HFFc6 (cell line): ENCODE results near the gene PRKG1. TPM values are rescaled to one million over a fixed set of nuclear protein-coding genes. Genes with fewer than 3 reads are reported as not detected.

Experiments
- DNase-seq: peaks from one replicate; pipeline ENCODE4 v3.0.0-alpha.2; 2018
- H3K27ac Mint-ChIP-seq: 2 replicates; pipeline ENCODE4 v1.8.0; 2020; ENCODE audit warnings: mild to moderate bottlenecking, mixed read lengths
- H3K27me3 Mint-ChIP-seq: 2 replicates; pipeline ENCODE4 v1.8.0; 2021; ENCODE audit warnings: mild to moderate bottlenecking, moderate library complexity, mixed read lengths; ENCODE audit not compliant: insufficient read depth
- H3K36me3 Mint-ChIP-seq: 2 replicates; pipeline ENCODE4 v1.8.0; 2021; ENCODE audit warnings: low read depth, mixed read lengths
- H3K4me1 Mint-ChIP-seq: 2 replicates; pipeline ENCODE4 v1.8.0; 2020; ENCODE audit warnings: low read depth, mixed read lengths
- H3K4me3 Mint-ChIP-seq: 2 replicates; pipeline ENCODE4 v1.8.0; 2020; ENCODE audit warnings: mild to moderate bottlenecking, moderate library complexity, mixed read lengths
- H3K9me3 Mint-ChIP-seq: 2 replicates; pipeline ENCODE4 v1.8.0; 2020; ENCODE audit warnings: mild to moderate bottlenecking, mixed read lengths
- total RNA-seq, 6 experiments: library from RNA; stranded (reverse); fragmentation: NEBNext Ultra II Directional; extraction: Animal tissue kit (Norgen Biotek cat#: 25700); gene quantifications; 2 replicates in 1 of 6; 3 replicates in 5 of 6; pipeline ENCODE4 v1.2.3, GENCODE V29; 2021
- TF ChIP-seq, protein P1 (sequence below): fragments of 200-600 bp; sonication (generic); IDR thresholded peaks from 2 replicates; pipeline ENCODE4 v1.5.0; 2021; ENCODE audit warnings: antibody characterized with exemption, mild to moderate bottlenecking

The PRKG1 gene
- total RNA-seq, 6 experiments from 2014 or later: 9.3 to 10.1 (median 9.8) TPM

DNA sequence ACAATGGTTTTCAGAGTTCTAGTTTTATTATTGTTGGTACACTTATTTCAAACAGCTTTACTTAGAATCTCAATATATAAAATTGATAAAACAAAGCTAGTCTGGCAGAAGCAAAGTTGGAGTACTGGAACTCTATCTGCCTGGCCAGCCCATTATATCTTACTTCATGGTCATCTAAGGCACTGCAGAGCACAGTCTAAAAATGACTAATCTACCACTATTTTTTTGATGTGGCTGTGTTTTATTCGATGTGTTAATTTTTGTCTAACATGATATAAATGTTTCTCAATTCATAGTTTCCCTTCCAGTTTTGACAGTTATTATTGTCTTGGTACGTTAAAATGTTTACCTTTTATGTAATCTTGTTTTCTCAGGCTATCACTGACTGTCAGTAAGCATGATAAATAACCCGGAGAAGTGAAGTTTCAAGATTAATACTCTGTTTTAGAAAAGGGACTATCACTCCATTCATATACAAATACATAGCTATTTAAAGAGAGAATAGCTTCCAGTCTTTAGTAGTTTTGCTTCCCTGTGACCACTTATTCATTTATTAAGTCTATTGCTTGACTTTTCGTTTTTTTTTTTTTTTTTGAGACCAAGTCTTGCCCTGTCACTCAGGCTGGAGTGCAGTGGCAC is 685.7 kb downstream of the PRKG1 start:
- Mint-ChIP-seq H3K27ac (no peak overlapping the region), H3K4me3 (no peak overlapping the region), H3K9me3 (no peaks in the 10 kb centered on the region), H3K4me1 (no peaks in the 10 kb centered on the region), H3K27me3 (no peaks in the 10 kb centered on the region), H3K36me3 (no peaks in the 10 kb centered on the region)
- TF ChIP-seq, protein P1, sequence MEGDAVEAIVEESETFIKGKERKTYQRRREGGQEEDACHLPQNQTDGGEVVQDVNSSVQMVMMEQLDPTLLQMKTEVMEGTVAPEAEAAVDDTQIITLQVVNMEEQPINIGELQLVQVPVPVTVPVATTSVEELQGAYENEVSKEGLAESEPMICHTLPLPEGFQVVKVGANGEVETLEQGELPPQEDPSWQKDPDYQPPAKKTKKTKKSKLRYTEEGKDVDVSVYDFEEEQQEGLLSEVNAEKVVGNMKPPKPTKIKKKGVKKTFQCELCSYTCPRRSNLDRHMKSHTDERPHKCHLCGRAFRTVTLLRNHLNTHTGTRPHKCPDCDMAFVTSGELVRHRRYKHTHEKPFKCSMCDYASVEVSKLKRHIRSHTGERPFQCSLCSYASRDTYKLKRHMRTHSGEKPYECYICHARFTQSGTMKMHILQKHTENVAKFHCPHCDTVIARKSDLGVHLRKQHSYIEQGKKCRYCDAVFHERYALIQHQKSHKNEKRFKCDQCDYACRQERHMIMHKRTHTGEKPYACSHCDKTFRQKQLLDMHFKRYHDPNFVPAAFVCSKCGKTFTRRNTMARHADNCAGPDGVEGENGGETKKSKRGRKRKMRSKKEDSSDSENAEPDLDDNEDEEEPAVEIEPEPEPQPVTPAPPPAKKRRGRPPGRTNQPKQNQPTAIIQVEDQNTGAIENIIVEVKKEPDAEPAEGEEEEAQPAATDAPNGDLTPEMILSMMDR: no peak
- DNase-seq: no peak

DNA sequence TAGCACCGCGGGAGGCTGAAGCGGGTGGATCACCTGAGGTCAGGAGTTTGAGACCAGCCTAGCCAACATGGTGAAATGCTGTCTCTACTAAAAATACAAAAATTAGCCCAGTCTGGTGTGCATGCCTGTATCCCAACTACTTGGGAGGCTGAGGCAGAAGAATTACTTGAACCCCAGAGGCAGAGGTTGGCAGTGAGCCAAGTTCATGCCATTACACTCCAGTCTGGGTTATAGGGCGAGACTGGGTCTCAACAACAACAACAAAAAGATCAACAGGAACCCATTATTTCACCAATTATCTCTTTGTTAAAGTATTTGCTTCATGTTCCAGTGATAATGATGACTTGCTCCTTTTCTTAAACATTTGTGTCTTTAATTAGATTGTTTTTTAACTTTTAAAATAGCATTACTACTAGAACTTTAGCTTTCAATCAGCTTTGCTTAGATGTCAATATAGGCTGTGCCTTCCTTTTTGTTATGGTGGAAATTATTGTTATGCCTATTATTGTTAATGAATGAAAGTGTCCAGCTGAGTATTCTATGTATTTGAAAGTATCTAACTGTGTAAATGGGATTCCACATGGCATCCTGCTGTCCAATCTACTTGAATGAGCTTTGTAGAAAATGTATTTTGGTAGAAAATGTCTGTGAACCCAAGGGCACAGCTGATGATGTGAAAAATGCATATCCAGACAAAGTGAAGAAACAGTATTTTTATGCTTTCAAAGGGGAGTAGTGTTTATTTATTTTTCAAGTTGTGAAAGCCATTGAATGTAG is 686.8 kb downstream of the PRKG1 start:
- Mint-ChIP-seq H3K4me1 (no peaks in the 10 kb centered on the region), H3K27me3 (no peaks in the 10 kb centered on the region), H3K4me3 (no peak overlapping the region), H3K9me3 (no peaks in the 10 kb centered on the region), H3K36me3 (no peaks in the 10 kb centered on the region), H3K27ac (no peak overlapping the region)
- TF ChIP-seq, protein P1: no peak
- DNase-seq: no peak

GRCh38 chr10:51763746-51764145 is 689.5 kb downstream of the PRKG1 start:
- DNase-seq: no peak
- no peak overlapping the region for H3K27ac Mint-ChIP-seq
- peaks cover 3% of the 10 kb centered on the region; the same call in 1 of the 2 replicates for H3K9me3 Mint-ChIP-seq
- TF ChIP-seq, protein P1: no peak
- H3K27me3 Mint-ChIP-seq: no peaks in the 10 kb centered on the region
- no peaks in the 10 kb centered on the region for H3K36me3 Mint-ChIP-seq
- no peaks in the 10 kb centered on the region for H3K4me1 Mint-ChIP-seq
- H3K4me3 Mint-ChIP-seq: no peak overlapping the region

- DNase-seq: no peak
- Mint-ChIP-seq H3K36me3 (no peaks in the 10 kb centered on the region), H3K4me1 (no peaks in the 10 kb centered on the region; the same call in 1 of the 2 replicates), H3K27ac (no peak overlapping the region), H3K27me3 (no peaks in the 10 kb centered on the region), H3K9me3 (peaks cover 3% of the 10 kb centered on the region; the same call in 1 of the 2 replicates), H3K4me3 (no peak overlapping the region)
- TF ChIP-seq, protein P1: no peak
Observed at GRCh38 chr10:51765284-51765971, 691.1 kb downstream of the PRKG1 start.

DNA sequence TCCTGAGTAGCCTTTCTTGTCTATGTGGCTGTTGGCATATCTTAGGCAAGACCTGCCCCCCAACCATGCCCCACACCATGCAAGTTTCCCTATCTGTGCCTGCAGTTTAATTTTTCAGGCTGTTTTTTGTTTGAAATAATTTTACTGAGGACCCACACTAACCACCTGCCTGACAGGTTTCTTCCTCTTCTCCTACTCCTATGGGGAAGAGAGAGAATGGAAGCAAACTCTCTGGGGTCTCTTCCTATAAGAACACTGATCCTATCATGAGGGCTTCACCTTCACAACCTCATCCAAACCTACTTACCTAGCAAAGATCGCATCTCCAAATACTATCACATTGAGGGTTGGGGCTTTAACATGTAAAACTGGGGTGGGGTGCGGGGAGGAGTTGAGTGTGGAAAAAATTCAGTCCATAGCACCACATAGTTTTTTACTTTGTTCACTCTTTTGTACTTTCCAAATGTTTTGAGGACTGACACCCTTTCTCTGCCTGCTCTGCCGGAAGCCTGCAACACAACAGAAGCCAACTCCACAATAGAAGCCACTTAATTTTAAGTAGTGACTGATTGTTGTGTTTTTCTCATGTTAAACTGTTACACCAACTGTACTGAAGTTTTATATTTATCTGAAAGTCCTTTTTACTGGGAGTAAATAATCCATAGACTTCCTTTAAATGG is 692.3 kb downstream of the PRKG1 start:
- Mint-ChIP-seq H3K36me3 (no peaks in the 10 kb centered on the region), H3K4me3 (no peak overlapping the region), H3K4me1 (no peaks in the 10 kb centered on the region; the same call in 1 of the 2 replicates), H3K9me3 (peaks cover 3% of the 10 kb centered on the region; the same call in 1 of the 2 replicates), H3K27me3 (no peaks in the 10 kb centered on the region), H3K27ac (no peak overlapping the region)
- no peak for DNase-seq
- TF ChIP-seq, protein P1: no peak
